Type B pancreatic cell (in vitro differentiated cells): ENCODE measurements around the gene LTB4R2. TPM values are rescaled to one million over a fixed set of nuclear protein-coding genes. Genes with fewer than 3 reads are reported as not detected.
"Not testable (repeated sequence)": the region's sequence is repeated elsewhere in the genome, so short reads cannot be mapped to it uniquely, and the experiment has no call there.

ENCODE experiments used
- DNase-seq: peaks from one replicate; pipeline ENCODE4 v3.0.0; 2021; ENCODE audit warnings: mixed read lengths; ENCODE audit not compliant: unreplicated experiment; ENCODE audit errors: extremely low spot score
- H3K27ac Mint-ChIP-seq: 2 replicates; pipeline ENCODE4 v1.8.0; 2021; ENCODE audit warnings: mild to moderate bottlenecking, mixed read lengths
- H3K27me3 Mint-ChIP-seq: 2 replicates; pipeline ENCODE4 v1.8.0; 2021; ENCODE audit warnings: mixed read lengths
- H3K36me3 Mint-ChIP-seq: 2 replicates; pipeline ENCODE4 v1.8.0; 2021; ENCODE audit warnings: mixed read lengths
- H3K4me1 Mint-ChIP-seq: one replicate; pipeline ENCODE4 v1.8.0; 2021; ENCODE audit warnings: mixed read lengths; ENCODE audit not compliant: unreplicated experiment
- H3K4me3 Mint-ChIP-seq: 2 replicates; pipeline ENCODE4 v1.8.0; 2021; ENCODE audit warnings: mild to moderate bottlenecking, mixed read lengths
- H3K9me3 Mint-ChIP-seq: 2 replicates; pipeline ENCODE4 v1.8.0; 2021; ENCODE audit warnings: mixed read lengths
- CTCF ChIP-seq: fragments of 200-600 bp; sonication (generic); conservative IDR thresholded peaks from 2 replicates; pipeline ENCODE4 v1.5.0; 2021; ENCODE audit warnings: antibody characterized with exemption, mild to moderate bottlenecking
- total RNA-seq: library from RNA; stranded (reverse); gene quantifications from 2 replicates; pipeline ENCODE4 v1.2.1, GENCODE V29; 2021; ENCODE audit warnings: low replicate concordance

LTB4R2 gene
- total RNA-seq, 1 donor from 2014 or later: 9.4 TPM

- Mint-ChIP-seq H3K36me3 (no peaks in the 10 kb centered on the region), H3K4me1 (peaks cover 3% of the 10 kb centered on the region), H3K27me3 (peaks cover 81% of the 10 kb centered on the region), H3K4me3 (no peak overlapping the region), H3K9me3 (no peaks in the 10 kb centered on the region), H3K27ac (no peak overlapping the region)
- no peak for DNase-seq
- TF ChIP-seq CTCF: no peak
Measured at GRCh38 chr14:24348186-24348585, 38.2 kb downstream of the LTB4R2 start.

GRCh38 chr14:24349742-24350141, 39.8 kb downstream of the LTB4R2 start:
- peaks cover 6% of the 10 kb centered on the region for H3K4me1 Mint-ChIP-seq
- no peak for DNase-seq
- peaks cover 83% of the 10 kb centered on the region for H3K27me3 Mint-ChIP-seq
- H3K4me3 Mint-ChIP-seq: no peak overlapping the region
- no peak overlapping the region for H3K27ac Mint-ChIP-seq
- H3K9me3 Mint-ChIP-seq: no peaks in the 10 kb centered on the region
- H3K36me3 Mint-ChIP-seq: no peaks in the 10 kb centered on the region
- TF ChIP-seq CTCF: no peak

- no peaks in the 10 kb centered on the region for H3K9me3 Mint-ChIP-seq
- peaks cover 6% of the 10 kb centered on the region for H3K4me1 Mint-ChIP-seq
- no peak overlapping the region for H3K4me3 Mint-ChIP-seq
- no peak for TF ChIP-seq CTCF
- no peak for DNase-seq
- peaks cover 69% of the 10 kb centered on the region for H3K27me3 Mint-ChIP-seq
- H3K36me3 Mint-ChIP-seq: no peaks in the 10 kb centered on the region
- H3K27ac Mint-ChIP-seq: no peak overlapping the region
Measured at GRCh38 chr14:24351517-24351916, 41.6 kb downstream of the LTB4R2 start.

GRCh38 chr14:24353559-24354481, 43.9 kb downstream of the LTB4R2 start:
- Mint-ChIP-seq H3K4me3 (no peak overlapping the region), H3K27ac (no peak overlapping the region), H3K36me3 (no peaks in the 10 kb centered on the region), H3K9me3 (no peaks in the 10 kb centered on the region), H3K27me3 (peaks cover 62% of the 10 kb centered on the region), H3K4me1 (peaks cover 6% of the 10 kb centered on the region)
- DNase-seq: no peak
- TF ChIP-seq CTCF: no peak

GRCh38 chr14:24354482-24354825, 44.5 kb downstream of the LTB4R2 start:
- H3K27me3 Mint-ChIP-seq: peaks cover 56% of the 10 kb centered on the region
- not testable (repeated sequence) for DNase-seq, H3K36me3 Mint-ChIP-seq, H3K9me3 Mint-ChIP-seq, H3K4me3 Mint-ChIP-seq, H3K27ac Mint-ChIP-seq, H3K4me1 Mint-ChIP-seq

GRCh38 chr14:24355009-24355408, 45.1 kb downstream of the LTB4R2 start:
- Mint-ChIP-seq H3K27ac (no peak overlapping the region), H3K9me3 (no peaks in the 10 kb centered on the region), H3K27me3 (peaks cover 54% of the 10 kb centered on the region), H3K36me3 (no peaks in the 10 kb centered on the region), H3K4me3 (no peak overlapping the region), H3K4me1 (peaks cover 6% of the 10 kb centered on the region)
- TF ChIP-seq CTCF: no peak
- DNase-seq: no peak
